NAMALWA (cell line): ENCODE results near the gene RAD51B.
"Not testable (repeated sequence)": the region's sequence is repeated elsewhere in the genome, so short reads cannot be mapped to it uniquely, and the experiment has no call there.

Experiments used
- DNase-seq: peaks from one replicate; pipeline ENCODE4 v3.0.0-alpha.2; 2015; ENCODE audit warnings: low spot score

RAD51B gene

GRCh38 chr14:68279437-68279720 is 459.8 kb downstream of the RAD51B start:
- peak; percentile 23 for DNase-seq

GRCh38 chr14:68279777-68280233 is 460.2 kb downstream of the RAD51B start:
- DNase-seq: peak; percentile 84

GRCh38 chr14:68281497-68281896 is 461.9 kb downstream of the RAD51B start:
- no peak for DNase-seq

GRCh38 chr14:68282479-68283377 is 463.1 kb downstream of the RAD51B start:
- DNase-seq: peak; percentile 60

- DNase-seq: peak; percentile 80
Observed at GRCh38 chr14:68283378-68284123, 464.0 kb downstream of the RAD51B start.

- no peak for DNase-seq
Observed at GRCh38 chr14:68284333-68284732, 464.8 kb downstream of the RAD51B start.

GRCh38 chr14:68284834-68285233 is 465.3 kb downstream of the RAD51B start:
- DNase-seq: no peak

GRCh38 chr14:68285421-68286179 is 466.0 kb downstream of the RAD51B start:
- DNase-seq: peak; percentile 32

GRCh38 chr14:68286667-68287066 is 467.1 kb downstream of the RAD51B start:
- no peak for DNase-seq

GRCh38 chr14:68289452-68289851 is 469.9 kb downstream of the RAD51B start:
- not testable (repeated sequence) for DNase-seq

- no peak for DNase-seq
Observed at GRCh38 chr14:68291820-68292219, 472.2 kb downstream of the RAD51B start.

- no peak for DNase-seq
Observed at GRCh38 chr14:68292441-68293215, 473.0 kb downstream of the RAD51B start.

- DNase-seq: no peak
Observed at GRCh38 chr14:68293404-68293803, 473.8 kb downstream of the RAD51B start.

- no peak for DNase-seq
Observed at GRCh38 chr14:68295316-68295816, 475.8 kb downstream of the RAD51B start.

- no peak for DNase-seq
Observed at GRCh38 chr14:68297039-68297438, 477.5 kb downstream of the RAD51B start.

- no peak for DNase-seq
Observed at GRCh38 chr14:68297876-68298468, 478.4 kb downstream of the RAD51B start.

- DNase-seq: no peak
Observed at GRCh38 chr14:68300608-68301007, 481.0 kb downstream of the RAD51B start.

GRCh38 chr14:68301219-68301618 is 481.6 kb downstream of the RAD51B start:
- no peak for DNase-seq

GRCh38 chr14:68302938-68303337 is 483.4 kb downstream of the RAD51B start:
- DNase-seq: not testable (repeated sequence)

GRCh38 chr14:68305738-68306137 is 486.2 kb downstream of the RAD51B start:
- DNase-seq: no peak
